Measurements from ENCODE around the gene GABRB2.
A peak's percentile ranks its signal among the peaks of the same experiment; 100 is the strongest.

The GABRB2 gene

GRCh38 chr5:161498531-161498930, 48.0 kb downstream of the GABRB2 start:
- intact Hi-C loops (cut with DNase I): no loop called here
- DNase-seq: no peak

- no peak for DNase-seq
Measured at GRCh38 chr5:161483721-161484120, 62.8 kb downstream of the GABRB2 start.

GRCh38 chr5:161481922-161482321, 64.6 kb downstream of the GABRB2 start:
- intact Hi-C loops (cut with DNase I): no loop called here
- DNase-seq: no peak

More at GRCh38 chr5:161483721-161484120, 62.8 kb downstream of the GABRB2 start:
- intact Hi-C loops (cut with DNase I): no loop called here

- DNase-seq: no peak
Measured at GRCh38 chr5:161471211-161471950, 75.1 kb downstream of the GABRB2 start.

GRCh38 chr5:161467703-161468102, 78.8 kb downstream of the GABRB2 start:
- no peak for DNase-seq
- intact Hi-C loops (cut with DNase I): no loop called here

More at GRCh38 chr5:161471211-161471950, 75.1 kb downstream of the GABRB2 start:
- intact Hi-C loops (cut with DNase I): no loop called here

GRCh38 chr5:161460741-161461140, 85.8 kb downstream of the GABRB2 start:
- DNase-seq: no peak
- intact Hi-C loops (cut with DNase I): no loop called here

- no peak for DNase-seq
- intact Hi-C loops (cut with DNase I): no loop called here
Measured at GRCh38 chr5:161446655-161447054, 99.9 kb downstream of the GABRB2 start.

- DNase-seq: no peak
- intact Hi-C loops (cut with DNase I): no loop called here
Measured at GRCh38 chr5:161442471-161442870, 104.1 kb downstream of the GABRB2 start.

GRCh38 chr5:161432798-161433197, 113.7 kb downstream of the GABRB2 start:
- intact Hi-C loops (cut with DNase I): no loop called here
- DNase-seq: no peak

- DNase-seq: no peak
- intact Hi-C loops (cut with DNase I): no loop called here
Measured at GRCh38 chr5:161431963-161432362, 114.6 kb downstream of the GABRB2 start.

- intact Hi-C loops (cut with DNase I): no loop called here
- no peak for DNase-seq
Measured at GRCh38 chr5:161421067-161421466, 125.5 kb downstream of the GABRB2 start.

GRCh38 chr5:161420521-161420920, 126.0 kb downstream of the GABRB2 start:
- DNase-seq: no peak
- intact Hi-C loops (cut with DNase I): no loop called here

- intact Hi-C loops (cut with DNase I): no loop called here
- DNase-seq: no peak
Measured at GRCh38 chr5:161414896-161415295, 131.6 kb downstream of the GABRB2 start.

GRCh38 chr5:161414037-161414436, 132.5 kb downstream of the GABRB2 start:
- no peak for DNase-seq
- intact Hi-C loops (cut with DNase I): no loop called here

- intact Hi-C loops (cut with DNase I): no loop called here
Measured at GRCh38 chr5:161412792-161413191, 133.7 kb downstream of the GABRB2 start.

GRCh38 chr5:161411156-161411555, 135.4 kb downstream of the GABRB2 start:
- no peak for DNase-seq
- intact Hi-C loops (cut with DNase I): no loop called here

More at GRCh38 chr5:161412792-161413191, 133.7 kb downstream of the GABRB2 start:
- no peak for DNase-seq

GRCh38 chr5:161410640-161411039, 135.9 kb downstream of the GABRB2 start:
- intact Hi-C loops (cut with DNase I): no loop called here

GRCh38 chr5:161409471-161409870, 137.1 kb downstream of the GABRB2 start:
- no peak for DNase-seq
- intact Hi-C loops (cut with DNase I): no loop called here

More at GRCh38 chr5:161410640-161411039, 135.9 kb downstream of the GABRB2 start:
- DNase-seq: peak in 3 of 42 donors; percentile 7 to 17 (median 12)

GRCh38 chr5:161406880-161407279, 139.6 kb downstream of the GABRB2 start:
- no peak for DNase-seq
- intact Hi-C loops (cut with DNase I): no loop called here

GRCh38 chr5:161403996-161404395, 142.5 kb downstream of the GABRB2 start:
- intact Hi-C loops (cut with DNase I): no loop called here
- DNase-seq: no peak

GRCh38 chr5:161403121-161403520, 143.4 kb downstream of the GABRB2 start:
- no peak for DNase-seq
- intact Hi-C loops (cut with DNase I): no loop called here
